Panc1 (cell line): ENCODE results near the gene PEX7.

Experiments used
- POLR2AphosphoS5 ChIP-seq: IDR thresholded peaks from 2 replicates; pipeline ENCODE4 v1.6.1; 2012; ENCODE audit warnings: mild to moderate bottlenecking, low read depth, low read length, moderate library complexity
- SIN3A ChIP-seq: IDR thresholded peaks from 2 replicates; pipeline ENCODE4 v1.6.1; 2012; ENCODE audit warnings: low read depth, mild to moderate bottlenecking, low read length, moderate library complexity, borderline replicate concordance; ENCODE audit not compliant: insufficient read depth
- TCF7L2 ChIP-seq: IDR thresholded peaks from 2 replicates; pipeline ENCODE4 v1.6.1; 2011; ENCODE audit warnings: mild to moderate bottlenecking, low read depth, low read length, inconsistent platforms
- TF ChIP-seq, protein P1 (sequence below): fragments of 450-650 bp; IDR thresholded peaks from 2 replicates; pipeline ENCODE4 v1.5.1; 2017; ENCODE audit warnings: mild to moderate bottlenecking
- TF ChIP-seq, protein P2 (sequence below), 2 experiments: IDR thresholded peaks; 2 replicates each; pipeline ENCODE4 v1.6.1; 2011 to 2012; ENCODE audit warnings: low read depth in 2 of 2, control low read depth in 1 of 2, low read length in 1 of 2, mild to moderate bottlenecking in 1 of 2, moderate library complexity in 1 of 2; ENCODE audit not compliant: insufficient read depth in 1 of 2

DNA sequence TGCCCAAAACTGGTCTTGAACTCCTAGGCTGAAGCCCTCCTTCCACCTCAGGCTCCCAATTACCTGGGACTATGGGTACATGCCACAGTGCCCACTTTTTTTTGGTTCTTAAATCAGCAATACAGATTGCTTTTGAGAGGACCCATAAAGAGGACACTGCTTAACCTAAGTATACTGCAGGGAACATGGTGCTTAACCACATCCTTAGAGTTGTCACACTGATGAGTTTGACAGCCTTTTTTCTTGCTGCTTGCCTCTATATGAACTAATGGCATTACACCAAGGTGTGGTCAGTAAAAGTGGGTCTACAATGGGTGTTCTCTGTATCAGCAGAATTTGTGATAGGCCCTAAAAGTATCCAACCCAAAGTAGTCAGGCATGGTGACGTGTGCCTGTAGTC is 92.6 kb downstream of the PEX7 start:
- TF ChIP-seq TCF7L2 = no peak
- TF ChIP-seq, protein P1, sequence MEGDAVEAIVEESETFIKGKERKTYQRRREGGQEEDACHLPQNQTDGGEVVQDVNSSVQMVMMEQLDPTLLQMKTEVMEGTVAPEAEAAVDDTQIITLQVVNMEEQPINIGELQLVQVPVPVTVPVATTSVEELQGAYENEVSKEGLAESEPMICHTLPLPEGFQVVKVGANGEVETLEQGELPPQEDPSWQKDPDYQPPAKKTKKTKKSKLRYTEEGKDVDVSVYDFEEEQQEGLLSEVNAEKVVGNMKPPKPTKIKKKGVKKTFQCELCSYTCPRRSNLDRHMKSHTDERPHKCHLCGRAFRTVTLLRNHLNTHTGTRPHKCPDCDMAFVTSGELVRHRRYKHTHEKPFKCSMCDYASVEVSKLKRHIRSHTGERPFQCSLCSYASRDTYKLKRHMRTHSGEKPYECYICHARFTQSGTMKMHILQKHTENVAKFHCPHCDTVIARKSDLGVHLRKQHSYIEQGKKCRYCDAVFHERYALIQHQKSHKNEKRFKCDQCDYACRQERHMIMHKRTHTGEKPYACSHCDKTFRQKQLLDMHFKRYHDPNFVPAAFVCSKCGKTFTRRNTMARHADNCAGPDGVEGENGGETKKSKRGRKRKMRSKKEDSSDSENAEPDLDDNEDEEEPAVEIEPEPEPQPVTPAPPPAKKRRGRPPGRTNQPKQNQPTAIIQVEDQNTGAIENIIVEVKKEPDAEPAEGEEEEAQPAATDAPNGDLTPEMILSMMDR = no peak
- TF ChIP-seq, protein P2, sequence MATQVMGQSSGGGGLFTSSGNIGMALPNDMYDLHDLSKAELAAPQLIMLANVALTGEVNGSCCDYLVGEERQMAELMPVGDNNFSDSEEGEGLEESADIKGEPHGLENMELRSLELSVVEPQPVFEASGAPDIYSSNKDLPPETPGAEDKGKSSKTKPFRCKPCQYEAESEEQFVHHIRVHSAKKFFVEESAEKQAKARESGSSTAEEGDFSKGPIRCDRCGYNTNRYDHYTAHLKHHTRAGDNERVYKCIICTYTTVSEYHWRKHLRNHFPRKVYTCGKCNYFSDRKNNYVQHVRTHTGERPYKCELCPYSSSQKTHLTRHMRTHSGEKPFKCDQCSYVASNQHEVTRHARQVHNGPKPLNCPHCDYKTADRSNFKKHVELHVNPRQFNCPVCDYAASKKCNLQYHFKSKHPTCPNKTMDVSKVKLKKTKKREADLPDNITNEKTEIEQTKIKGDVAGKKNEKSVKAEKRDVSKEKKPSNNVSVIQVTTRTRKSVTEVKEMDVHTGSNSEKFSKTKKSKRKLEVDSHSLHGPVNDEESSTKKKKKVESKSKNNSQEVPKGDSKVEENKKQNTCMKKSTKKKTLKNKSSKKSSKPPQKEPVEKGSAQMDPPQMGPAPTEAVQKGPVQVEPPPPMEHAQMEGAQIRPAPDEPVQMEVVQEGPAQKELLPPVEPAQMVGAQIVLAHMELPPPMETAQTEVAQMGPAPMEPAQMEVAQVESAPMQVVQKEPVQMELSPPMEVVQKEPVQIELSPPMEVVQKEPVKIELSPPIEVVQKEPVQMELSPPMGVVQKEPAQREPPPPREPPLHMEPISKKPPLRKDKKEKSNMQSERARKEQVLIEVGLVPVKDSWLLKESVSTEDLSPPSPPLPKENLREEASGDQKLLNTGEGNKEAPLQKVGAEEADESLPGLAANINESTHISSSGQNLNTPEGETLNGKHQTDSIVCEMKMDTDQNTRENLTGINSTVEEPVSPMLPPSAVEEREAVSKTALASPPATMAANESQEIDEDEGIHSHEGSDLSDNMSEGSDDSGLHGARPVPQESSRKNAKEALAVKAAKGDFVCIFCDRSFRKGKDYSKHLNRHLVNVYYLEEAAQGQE (IDR thresholded peaks at IDR 0.05; ENCODE audit: insufficient read depth in 1 of 2, low read depth in 2 of 2, low read length in 1 of 2) = no peak
- no peak for TF ChIP-seq SIN3A
- no peak for TF ChIP-seq POLR2AphosphoS5
